EL (cell line): Measurements from ENCODE around the gene MSI1.

Source experiments
- DNase-seq: peaks from one replicate; pipeline ENCODE4 v3.0.0-alpha.2; 2016

MSI1 gene

GRCh38 chr12:120317224-120318105, 51.5 kb downstream of the MSI1 start:
- peak; percentile 100 for DNase-seq

- no peak for DNase-seq
Observed at GRCh38 chr12:120316798-120317223, 52.2 kb downstream of the MSI1 start.

GRCh38 chr12:120314220-120314619, 54.7 kb downstream of the MSI1 start:
- DNase-seq, result no peak

GRCh38 chr12:120301962-120302815, 66.8 kb downstream of the MSI1 start, which contains the start of gene SIRT4:
TSS of gene SIRT4 (plus strand) at chr12:120302321. CDS start at chr12:120303562, 1,241 bp downstream.
- peak; percentile 94 for DNase-seq

- peak; percentile 99 for DNase-seq
Observed at GRCh38 chr12:120292661-120293531, 76.1 kb downstream of the MSI1 start, which contains the start of gene RNU4-1. TSS of gene RNU4-1 (minus strand) at chr12:120293237.

GRCh38 chr12:120292411-120292660, 76.6 kb downstream of the MSI1 start:
- DNase-seq, result no peak
